Type B pancreatic cell (in vitro differentiated cells): ENCODE data around the gene GBA2. TPM values are rescaled to one million over a fixed set of nuclear protein-coding genes. Genes with fewer than 3 reads are reported as not detected.
A peak's percentile ranks its signal among the peaks of the same experiment; 100 is the strongest.

Experiments used
- DNase-seq: peaks from one replicate; pipeline ENCODE4 v3.0.0; 2021; ENCODE audit warnings: mixed read lengths; ENCODE audit not compliant: unreplicated experiment; ENCODE audit errors: extremely low spot score
- H3K27ac Mint-ChIP-seq: 2 replicates; pipeline ENCODE4 v1.8.0; 2021; ENCODE audit warnings: mild to moderate bottlenecking, mixed read lengths
- H3K27me3 Mint-ChIP-seq: 2 replicates; pipeline ENCODE4 v1.8.0; 2021; ENCODE audit warnings: mixed read lengths
- H3K36me3 Mint-ChIP-seq: 2 replicates; pipeline ENCODE4 v1.8.0; 2021; ENCODE audit warnings: mixed read lengths
- H3K4me1 Mint-ChIP-seq: one replicate; pipeline ENCODE4 v1.8.0; 2021; ENCODE audit warnings: mixed read lengths; ENCODE audit not compliant: unreplicated experiment
- H3K4me3 Mint-ChIP-seq: 2 replicates; pipeline ENCODE4 v1.8.0; 2021; ENCODE audit warnings: mild to moderate bottlenecking, mixed read lengths
- H3K9me3 Mint-ChIP-seq: 2 replicates; pipeline ENCODE4 v1.8.0; 2021; ENCODE audit warnings: mixed read lengths
- total RNA-seq: library from RNA; stranded (reverse); gene quantifications from 2 replicates; pipeline ENCODE4 v1.2.1, GENCODE V29; 2021; ENCODE audit warnings: low replicate concordance
- TF ChIP-seq, protein P1 (sequence below): fragments of 200-600 bp; sonication (generic); conservative IDR thresholded peaks from 2 replicates; pipeline ENCODE4 v1.5.0; 2021; ENCODE audit warnings: antibody characterized with exemption, mild to moderate bottlenecking

Gene GBA2
- total RNA-seq, 1 donor from 2014 or later = 100 TPM

DNA sequence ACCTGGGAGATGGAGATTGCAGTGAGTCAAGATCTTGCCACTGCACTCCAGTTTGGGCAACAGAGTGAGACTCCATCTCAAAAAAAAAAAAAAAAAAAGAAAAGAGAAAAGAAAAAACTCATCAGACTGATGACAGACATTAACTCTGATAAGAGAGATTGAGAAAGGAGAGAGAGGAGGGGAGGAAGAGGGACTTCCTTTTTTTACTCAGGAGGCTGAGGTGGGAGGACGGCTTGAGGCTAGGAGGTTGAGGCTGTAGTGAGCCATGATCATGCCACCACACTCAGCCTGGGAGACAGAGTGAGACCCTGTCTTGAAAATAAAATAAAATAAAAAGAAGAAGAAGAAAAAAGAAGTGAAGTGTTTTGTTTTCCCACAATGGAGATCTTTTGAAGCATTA is 14.8 kb upstream of the GBA2 start:
- Mint-ChIP-seq H3K4me1 (peaks cover 11% of the 10 kb centered on the region), H3K27me3 (no peaks in the 10 kb centered on the region), H3K27ac (no peak overlapping the region), H3K36me3 (peaks cover 4% of the 10 kb centered on the region), H3K9me3 (no peaks in the 10 kb centered on the region), H3K4me3 (no peak overlapping the region)
- DNase-seq = no peak
- TF ChIP-seq, protein P1, sequence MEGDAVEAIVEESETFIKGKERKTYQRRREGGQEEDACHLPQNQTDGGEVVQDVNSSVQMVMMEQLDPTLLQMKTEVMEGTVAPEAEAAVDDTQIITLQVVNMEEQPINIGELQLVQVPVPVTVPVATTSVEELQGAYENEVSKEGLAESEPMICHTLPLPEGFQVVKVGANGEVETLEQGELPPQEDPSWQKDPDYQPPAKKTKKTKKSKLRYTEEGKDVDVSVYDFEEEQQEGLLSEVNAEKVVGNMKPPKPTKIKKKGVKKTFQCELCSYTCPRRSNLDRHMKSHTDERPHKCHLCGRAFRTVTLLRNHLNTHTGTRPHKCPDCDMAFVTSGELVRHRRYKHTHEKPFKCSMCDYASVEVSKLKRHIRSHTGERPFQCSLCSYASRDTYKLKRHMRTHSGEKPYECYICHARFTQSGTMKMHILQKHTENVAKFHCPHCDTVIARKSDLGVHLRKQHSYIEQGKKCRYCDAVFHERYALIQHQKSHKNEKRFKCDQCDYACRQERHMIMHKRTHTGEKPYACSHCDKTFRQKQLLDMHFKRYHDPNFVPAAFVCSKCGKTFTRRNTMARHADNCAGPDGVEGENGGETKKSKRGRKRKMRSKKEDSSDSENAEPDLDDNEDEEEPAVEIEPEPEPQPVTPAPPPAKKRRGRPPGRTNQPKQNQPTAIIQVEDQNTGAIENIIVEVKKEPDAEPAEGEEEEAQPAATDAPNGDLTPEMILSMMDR = no peak

DNA sequence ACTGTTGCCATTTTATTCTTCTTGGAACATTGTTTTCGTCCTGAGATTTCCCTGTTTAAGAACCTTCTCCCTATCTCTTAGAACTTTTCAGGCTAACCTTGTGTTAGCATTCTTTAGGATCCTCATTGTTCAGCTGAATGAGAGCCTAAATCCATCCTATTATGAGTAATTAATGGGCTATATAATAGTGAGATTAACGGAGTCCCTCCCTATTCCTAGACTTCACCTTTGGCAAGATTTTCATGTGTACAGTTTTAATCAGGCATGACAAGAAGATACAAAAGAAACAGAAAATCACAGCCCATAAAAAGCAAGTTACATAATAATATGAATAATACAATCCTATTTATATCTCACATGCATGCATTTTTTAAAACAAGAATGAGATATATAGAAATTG is 14.2 kb upstream of the GBA2 start:
- no peaks in the 10 kb centered on the region for H3K27me3 Mint-ChIP-seq
- peaks cover 11% of the 10 kb centered on the region for H3K4me1 Mint-ChIP-seq
- no peak for DNase-seq
- no peak overlapping the region for H3K27ac Mint-ChIP-seq
- H3K36me3 Mint-ChIP-seq = peaks cover 4% of the 10 kb centered on the region
- no peaks in the 10 kb centered on the region for H3K9me3 Mint-ChIP-seq
- TF ChIP-seq, protein P1 = no peak
- no peak overlapping the region for H3K4me3 Mint-ChIP-seq

DNA sequence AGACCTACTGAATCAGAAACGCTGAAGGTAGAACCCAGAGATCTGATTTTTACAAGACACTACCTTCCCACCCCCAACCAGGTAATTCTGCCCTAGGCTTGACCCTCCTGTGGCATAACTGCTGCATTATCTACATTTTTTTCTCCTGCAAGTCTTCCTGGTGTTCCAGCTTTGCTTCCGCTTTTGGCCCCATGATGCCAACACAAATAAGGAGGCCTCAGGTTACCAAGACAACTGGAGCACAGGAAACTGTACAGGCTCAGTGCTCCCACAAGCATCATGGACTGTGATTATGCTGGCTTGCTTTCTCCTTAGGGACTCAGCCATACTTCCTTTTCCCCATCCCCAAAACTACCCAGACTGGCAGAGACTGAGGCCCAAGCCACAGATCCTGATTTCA is 11.6 kb upstream of the GBA2 start:
- Mint-ChIP-seq H3K4me3 (peak overlapping the region; percentile 44), H3K9me3 (no peaks in the 10 kb centered on the region), H3K36me3 (peaks cover 9% of the 10 kb centered on the region), H3K27me3 (no peaks in the 10 kb centered on the region), H3K27ac (peak overlapping the region; percentile 64), H3K4me1 (peaks cover 11% of the 10 kb centered on the region)
- DNase-seq = no peak
- TF ChIP-seq, protein P1 = no peak

DNA sequence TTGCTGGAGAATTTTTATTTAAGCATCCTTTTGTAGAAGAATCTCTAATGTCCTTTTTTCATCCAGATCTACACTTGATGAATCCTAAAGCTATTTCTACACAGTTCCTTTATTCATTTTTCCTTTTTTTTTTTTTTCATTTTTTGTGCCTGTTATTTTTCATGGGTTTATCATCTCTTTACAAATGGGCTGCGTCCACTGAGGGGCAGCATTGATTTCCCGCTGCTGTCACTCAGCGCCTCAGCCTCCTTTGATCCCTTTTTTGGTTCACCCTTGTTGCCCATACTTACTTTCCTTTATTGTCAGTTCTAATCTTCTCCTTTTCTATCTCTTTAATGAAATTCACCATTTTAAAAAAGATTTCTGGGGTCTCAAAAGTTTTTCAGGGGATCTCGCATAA is 10.8 kb upstream of the GBA2 start:
- no peak overlapping the region for H3K27ac Mint-ChIP-seq
- H3K27me3 Mint-ChIP-seq = no peaks in the 10 kb centered on the region
- H3K4me1 Mint-ChIP-seq = peaks cover 11% of the 10 kb centered on the region
- no peaks in the 10 kb centered on the region for H3K9me3 Mint-ChIP-seq
- TF ChIP-seq, protein P1 = no peak
- no peak overlapping the region for H3K4me3 Mint-ChIP-seq
- peaks cover 9% of the 10 kb centered on the region for H3K36me3 Mint-ChIP-seq
- DNase-seq = no peak

DNA sequence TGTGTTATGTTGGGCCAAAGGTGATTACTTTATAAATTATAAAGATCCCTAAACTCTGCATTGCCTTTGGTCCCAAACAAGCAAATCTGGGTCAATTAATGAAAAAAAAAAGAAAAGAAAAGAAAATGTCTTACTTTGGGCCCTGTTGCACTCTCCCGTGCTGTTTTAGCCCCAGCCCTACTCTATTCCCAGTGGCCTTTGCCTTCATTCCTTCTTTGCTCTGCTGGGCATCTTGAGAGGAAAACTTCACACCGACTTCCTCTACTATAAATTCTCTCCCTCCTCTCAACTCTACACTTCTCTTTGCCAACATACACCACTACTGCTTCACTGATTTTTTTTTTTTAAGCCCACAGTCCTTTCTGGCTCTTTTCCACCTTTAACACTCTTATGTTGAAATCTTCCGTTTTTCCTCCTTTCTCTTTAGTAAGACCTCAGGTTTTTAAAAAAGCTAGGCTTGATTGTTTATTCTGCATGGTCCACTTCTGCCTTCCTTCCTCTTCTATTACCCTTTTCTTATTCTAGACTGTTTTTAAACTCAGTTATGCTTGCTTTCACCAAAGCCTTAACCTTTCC is 9.5 kb upstream of the GBA2 start:
- no peak for DNase-seq
- no peaks in the 10 kb centered on the region for H3K9me3 Mint-ChIP-seq
- H3K27ac Mint-ChIP-seq = no peak overlapping the region
- peaks cover 14% of the 10 kb centered on the region for H3K36me3 Mint-ChIP-seq
- TF ChIP-seq, protein P1 = no peak
- peak overlapping the region; percentile 62 for H3K4me3 Mint-ChIP-seq
- peaks cover 11% of the 10 kb centered on the region for H3K4me1 Mint-ChIP-seq
- no peaks in the 10 kb centered on the region for H3K27me3 Mint-ChIP-seq

DNA sequence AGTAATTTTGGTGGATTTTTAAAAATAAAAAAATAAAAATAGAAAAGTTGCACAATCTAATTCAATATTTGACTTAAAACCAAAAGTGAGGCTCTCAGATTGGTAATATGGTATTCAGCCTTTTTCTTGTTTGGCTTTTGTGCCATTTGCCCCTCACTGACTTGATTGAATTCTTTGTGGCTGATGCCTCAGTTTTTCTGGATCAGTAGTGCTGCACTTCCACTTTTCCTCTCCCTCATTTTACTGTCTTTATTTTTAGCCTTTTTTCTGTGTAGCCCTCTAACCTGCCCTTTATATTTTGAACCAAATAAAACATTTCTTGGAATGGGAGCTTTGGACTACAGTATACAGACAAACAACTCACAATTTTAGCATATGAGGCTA is 8.9 kb upstream of the GBA2 start:
- TF ChIP-seq, protein P1 = no peak
- Mint-ChIP-seq H3K27me3 (no peaks in the 10 kb centered on the region), H3K9me3 (no peaks in the 10 kb centered on the region), H3K4me3 (peak overlapping the region; percentile 65), H3K4me1 (peaks cover 11% of the 10 kb centered on the region), H3K27ac (peak overlapping the region; percentile 13), H3K36me3 (peaks cover 18% of the 10 kb centered on the region)
- no peak for DNase-seq
